Endothelial cell of umbilical vein (primary cell): ENCODE measurements around the gene SGCD.

Experiments
- EZH2 ChIP-seq: IDR thresholded peaks from 2 replicates; pipeline ENCODE4 v1.6.1; 2012; ENCODE audit warnings: borderline replicate concordance, low read depth, mild to moderate bottlenecking, moderate library complexity, low read length, inconsistent platforms; ENCODE audit not compliant: severe bottlenecking
- FOS ChIP-seq: IDR thresholded peaks from 2 replicates; pipeline ENCODE4 v1.6.1; 2011; ENCODE audit warnings: mild to moderate bottlenecking, low read length, moderate library complexity, borderline replicate concordance; ENCODE audit not compliant: insufficient read depth
- MYC ChIP-seq: IDR thresholded peaks from one replicate; pipeline ENCODE4 v1.6.1; 2011; ENCODE audit warnings: mild to moderate bottlenecking, low read depth, low read length
- POLR2A ChIP-seq: IDR thresholded peaks from 2 replicates; pipeline ENCODE4 v1.6.1; 2012; ENCODE audit warnings: low read depth, mild to moderate bottlenecking, control low read depth, low read length
- POLR2AphosphoS5 ChIP-seq: IDR thresholded peaks from 2 replicates; pipeline ENCODE4 v1.6.1; 2012; ENCODE audit warnings: low read depth, mild to moderate bottlenecking, control low read depth, low read length, moderate library complexity; ENCODE audit not compliant: insufficient read depth
- TF ChIP-seq, protein P1 (sequence below), 2 donors: IDR thresholded peaks; 1 replicate in 1 of 2; 2 replicates in 1 of 2; pipeline ENCODE4 v1.5.1; 2011; ENCODE audit warnings: low read length in 2 of 2, mild to moderate bottlenecking in 2 of 2, moderate library complexity in 2 of 2, control low read depth in 1 of 2, inconsistent platforms in 1 of 2, low read depth in 1 of 2; ENCODE audit not compliant: insufficient read depth in 1 of 2; ENCODE audit errors: extremely low read depth in 1 of 2
- TF ChIP-seq, protein P2 (sequence below): IDR thresholded peaks from 2 replicates; pipeline ENCODE4 v1.6.1; 2011; ENCODE audit not compliant: insufficient read depth, insufficient read length

DNA sequence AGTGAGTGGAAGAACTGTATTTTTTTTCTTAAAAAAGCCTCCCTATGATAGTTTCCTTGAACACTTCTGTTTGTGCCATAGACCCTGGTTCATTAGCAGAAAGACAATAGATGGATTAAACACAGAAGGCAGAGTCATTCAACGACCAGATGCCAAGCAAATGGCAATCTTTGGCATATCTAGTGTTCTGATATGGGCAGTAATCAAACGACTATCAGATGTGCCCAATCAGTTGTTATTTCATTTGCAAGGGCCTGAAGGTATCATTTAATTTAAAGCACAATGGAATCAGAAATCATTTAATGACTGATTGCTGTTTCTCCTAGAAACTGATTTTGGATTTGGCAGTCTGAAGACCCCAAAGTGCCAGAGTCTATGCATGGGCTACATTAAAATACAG is 61.3 kb downstream of the SGCD start:
- TF ChIP-seq POLR2AphosphoS5 (no peak), POLR2A (no peak), FOS (no peak), EZH2 (no peak), MYC (no peak)
- TF ChIP-seq, protein P1, sequence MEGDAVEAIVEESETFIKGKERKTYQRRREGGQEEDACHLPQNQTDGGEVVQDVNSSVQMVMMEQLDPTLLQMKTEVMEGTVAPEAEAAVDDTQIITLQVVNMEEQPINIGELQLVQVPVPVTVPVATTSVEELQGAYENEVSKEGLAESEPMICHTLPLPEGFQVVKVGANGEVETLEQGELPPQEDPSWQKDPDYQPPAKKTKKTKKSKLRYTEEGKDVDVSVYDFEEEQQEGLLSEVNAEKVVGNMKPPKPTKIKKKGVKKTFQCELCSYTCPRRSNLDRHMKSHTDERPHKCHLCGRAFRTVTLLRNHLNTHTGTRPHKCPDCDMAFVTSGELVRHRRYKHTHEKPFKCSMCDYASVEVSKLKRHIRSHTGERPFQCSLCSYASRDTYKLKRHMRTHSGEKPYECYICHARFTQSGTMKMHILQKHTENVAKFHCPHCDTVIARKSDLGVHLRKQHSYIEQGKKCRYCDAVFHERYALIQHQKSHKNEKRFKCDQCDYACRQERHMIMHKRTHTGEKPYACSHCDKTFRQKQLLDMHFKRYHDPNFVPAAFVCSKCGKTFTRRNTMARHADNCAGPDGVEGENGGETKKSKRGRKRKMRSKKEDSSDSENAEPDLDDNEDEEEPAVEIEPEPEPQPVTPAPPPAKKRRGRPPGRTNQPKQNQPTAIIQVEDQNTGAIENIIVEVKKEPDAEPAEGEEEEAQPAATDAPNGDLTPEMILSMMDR (IDR thresholded peaks at IDR 0.05; ENCODE audit: extremely low read depth in 1 of 2, insufficient read depth in 1 of 2, low read depth in 1 of 2, low read length in 2 of 2), result no peak
- TF ChIP-seq, protein P2, sequence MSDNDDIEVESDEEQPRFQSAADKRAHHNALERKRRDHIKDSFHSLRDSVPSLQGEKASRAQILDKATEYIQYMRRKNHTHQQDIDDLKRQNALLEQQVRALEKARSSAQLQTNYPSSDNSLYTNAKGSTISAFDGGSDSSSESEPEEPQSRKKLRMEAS, result no peak
